Peyer's patch (tissue), 4 donors: ENCODE results near the gene ADGRF1. TPM values are rescaled to one million over a fixed set of nuclear protein-coding genes. Genes with fewer than 3 reads are reported as not detected.

ENCODE experiments used
- DNase-seq, 3 donors: peaks; one replicate each; pipeline ENCODE4 v3.0.0-alpha.2; 2017 to 2019
- H3K27ac ChIP-seq, 4 donors: fragments of 200-600 bp; sonication (generic); one replicate each; pipeline ENCODE4 v1.5.1; 2016 to 2019
- H3K27me3 ChIP-seq, 2 donors: fragments of 200-600 bp; sonication (generic); one replicate each; pipeline ENCODE4 v1.5.1; 2019
- H3K36me3 ChIP-seq, 3 donors: fragments of 200-600 bp; sonication (generic); one replicate each; pipeline ENCODE4 v1.5.1; 2016 to 2019
- H3K4me1 ChIP-seq, 4 donors: fragments of 200-600 bp; sonication (generic); one replicate each; pipeline ENCODE4 v1.5.1; 2016 to 2019
- H3K4me3 ChIP-seq, 4 donors: fragments of 200-600 bp; sonication (generic); 1 replicate in 3 of 4; 2 replicates in 1 of 4; pipeline ENCODE4 v1.5.1; 2016 to 2019; ENCODE audit warnings: mild to moderate bottlenecking in 1 of 4
- H3K9me3 ChIP-seq, 4 donors: fragments of 200-600 bp; sonication (generic); one replicate each; pipeline ENCODE4 v1.5.1; 2016 to 2019; ENCODE audit warnings: mild to moderate bottlenecking in 1 of 4
- POLR2A ChIP-seq, 2 donors: fragments of 450-650 bp; IDR thresholded peaks; one replicate each; pipeline ENCODE4 v1.5.1; 2017; ENCODE audit warnings: antibody characterized with exemption in 2 of 2, mild to moderate bottlenecking in 2 of 2, moderate library complexity in 2 of 2
- total RNA-seq, 4 donors: library from RNA; depleted of rRNA; stranded (reverse); fragments of >200 nt; gene quantifications; one replicate each; pipeline ENCODE4 v1.1.0, GENCODE V29; 2016
- TF ChIP-seq, protein P1 (sequence below), 6 experiments: fragments of 450-650 bp in 4 of 6; fragments of 200-600 bp in 2 of 6; sonication (generic) in 1 of 6; IDR thresholded peaks; one replicate each; pipeline ENCODE4 v1.5.1; 2017 to 2019; ENCODE audit warnings: antibody characterized with exemption in 6 of 6, mild to moderate bottlenecking in 3 of 6, moderate library complexity in 1 of 6

Gene ADGRF1
- total RNA-seq, 4 donors from 2014 or later = 7.4 to 22.6 (median 13.5) TPM; not detected in 1

DNA sequence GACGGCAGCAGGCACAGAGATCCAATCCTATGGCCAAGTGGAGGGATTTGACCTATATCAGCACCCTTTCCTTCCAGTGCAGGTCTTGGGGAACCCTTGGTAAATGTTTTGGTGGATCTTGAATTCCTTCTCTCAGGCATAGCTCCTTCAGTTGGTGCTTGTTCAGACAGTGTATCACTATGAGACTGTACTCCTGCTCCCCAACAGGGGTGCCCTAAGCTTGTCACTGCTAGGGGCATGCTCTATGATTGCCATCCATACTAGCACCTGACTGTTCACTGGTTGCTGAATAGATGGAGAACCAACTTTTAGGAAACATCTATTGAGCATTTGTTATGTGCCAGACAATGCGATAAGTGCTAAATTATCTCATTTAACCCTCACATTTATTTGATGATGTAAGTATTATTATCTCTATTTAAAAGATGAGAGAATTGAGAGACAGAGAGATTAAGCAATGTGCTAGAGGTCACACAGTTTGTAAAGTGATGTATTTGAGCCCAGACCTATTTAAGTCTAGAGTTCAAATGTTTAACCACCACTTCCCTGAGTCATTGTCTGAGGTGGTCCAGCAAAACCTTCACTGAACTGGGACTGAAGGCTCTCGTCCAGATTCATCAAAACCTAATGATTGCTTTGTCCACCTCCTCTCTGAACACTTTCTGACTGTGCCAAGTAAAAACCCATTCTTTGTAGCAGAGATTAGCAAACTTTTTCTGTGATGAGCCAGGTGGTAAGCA, 34.3 kb downstream of the ADGRF1 start:
- Histone ChIP-seq H3K4me3 (no peak overlapping the region), H3K27ac (no peak overlapping the region), H3K27me3 (no peaks in the 10 kb centered on the region), H3K9me3 (no peaks in the 10 kb centered on the region), H3K36me3 (no peaks in the 10 kb centered on the region), H3K4me1 (no peaks in the 10 kb centered on the region)
- no peak for TF ChIP-seq POLR2A (IDR thresholded peaks at IDR 0.05)
- TF ChIP-seq, protein P1, sequence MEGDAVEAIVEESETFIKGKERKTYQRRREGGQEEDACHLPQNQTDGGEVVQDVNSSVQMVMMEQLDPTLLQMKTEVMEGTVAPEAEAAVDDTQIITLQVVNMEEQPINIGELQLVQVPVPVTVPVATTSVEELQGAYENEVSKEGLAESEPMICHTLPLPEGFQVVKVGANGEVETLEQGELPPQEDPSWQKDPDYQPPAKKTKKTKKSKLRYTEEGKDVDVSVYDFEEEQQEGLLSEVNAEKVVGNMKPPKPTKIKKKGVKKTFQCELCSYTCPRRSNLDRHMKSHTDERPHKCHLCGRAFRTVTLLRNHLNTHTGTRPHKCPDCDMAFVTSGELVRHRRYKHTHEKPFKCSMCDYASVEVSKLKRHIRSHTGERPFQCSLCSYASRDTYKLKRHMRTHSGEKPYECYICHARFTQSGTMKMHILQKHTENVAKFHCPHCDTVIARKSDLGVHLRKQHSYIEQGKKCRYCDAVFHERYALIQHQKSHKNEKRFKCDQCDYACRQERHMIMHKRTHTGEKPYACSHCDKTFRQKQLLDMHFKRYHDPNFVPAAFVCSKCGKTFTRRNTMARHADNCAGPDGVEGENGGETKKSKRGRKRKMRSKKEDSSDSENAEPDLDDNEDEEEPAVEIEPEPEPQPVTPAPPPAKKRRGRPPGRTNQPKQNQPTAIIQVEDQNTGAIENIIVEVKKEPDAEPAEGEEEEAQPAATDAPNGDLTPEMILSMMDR (IDR thresholded peaks at IDR 0.05) = no peak
- no peak for DNase-seq

DNA sequence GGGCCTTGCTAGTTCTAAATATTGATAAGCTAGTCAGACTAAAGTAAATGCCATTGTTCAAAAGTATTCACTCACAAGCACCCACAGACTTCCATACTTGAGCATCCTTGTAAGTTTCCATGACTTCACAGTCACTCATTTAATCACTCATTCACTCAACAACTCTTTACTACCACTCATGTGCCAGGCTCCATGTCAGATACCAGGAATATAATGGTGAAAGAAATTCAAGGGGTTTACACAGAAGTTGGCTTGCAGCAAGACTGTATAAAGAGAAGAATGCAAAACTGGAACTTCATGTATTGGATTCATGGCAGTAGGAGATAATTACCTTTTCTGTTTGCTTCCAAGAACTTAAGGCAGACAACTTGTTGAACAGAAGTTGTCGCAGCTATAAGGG, 36.6 kb downstream of the ADGRF1 start:
- Histone ChIP-seq H3K36me3 (no peaks in the 10 kb centered on the region), H3K4me1 (no peaks in the 10 kb centered on the region), H3K27me3 (no peaks in the 10 kb centered on the region), H3K27ac (no peak overlapping the region), H3K4me3 (no peak overlapping the region), H3K9me3 (no peaks in the 10 kb centered on the region)
- DNase-seq = no peak
- TF ChIP-seq POLR2A (IDR thresholded peaks at IDR 0.05) = no peak
- TF ChIP-seq, protein P1 (IDR thresholded peaks at IDR 0.05) = no peak

DNA sequence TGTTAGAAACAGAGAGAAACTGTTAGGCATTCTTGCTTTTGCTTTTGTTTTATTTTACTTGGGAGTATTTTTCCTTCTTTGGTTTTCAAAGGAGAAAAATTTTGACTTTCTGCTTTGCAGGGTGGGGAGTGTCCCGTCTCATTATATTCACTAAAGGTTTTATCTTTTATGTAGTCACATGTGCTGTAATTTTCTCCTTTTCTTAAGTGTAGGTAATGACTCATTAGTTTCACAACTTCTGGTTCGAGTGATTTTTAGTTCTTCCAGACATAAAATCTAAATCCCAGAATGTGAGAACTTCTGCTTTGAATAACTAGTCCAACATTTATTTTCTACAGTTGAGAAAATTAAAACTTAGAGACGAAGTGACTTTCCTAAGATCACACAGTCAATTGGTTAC, 37.7 kb downstream of the ADGRF1 start:
- no peak overlapping the region for H3K27ac ChIP-seq
- TF ChIP-seq POLR2A (IDR thresholded peaks at IDR 0.05) = no peak
- TF ChIP-seq, protein P1 (IDR thresholded peaks at IDR 0.05) = no peak
- H3K36me3 ChIP-seq = no peaks in the 10 kb centered on the region
- no peaks in the 10 kb centered on the region for H3K9me3 ChIP-seq
- DNase-seq = no peak
- H3K4me1 ChIP-seq = no peaks in the 10 kb centered on the region
- H3K4me3 ChIP-seq = no peak overlapping the region
- no peaks in the 10 kb centered on the region for H3K27me3 ChIP-seq

DNA sequence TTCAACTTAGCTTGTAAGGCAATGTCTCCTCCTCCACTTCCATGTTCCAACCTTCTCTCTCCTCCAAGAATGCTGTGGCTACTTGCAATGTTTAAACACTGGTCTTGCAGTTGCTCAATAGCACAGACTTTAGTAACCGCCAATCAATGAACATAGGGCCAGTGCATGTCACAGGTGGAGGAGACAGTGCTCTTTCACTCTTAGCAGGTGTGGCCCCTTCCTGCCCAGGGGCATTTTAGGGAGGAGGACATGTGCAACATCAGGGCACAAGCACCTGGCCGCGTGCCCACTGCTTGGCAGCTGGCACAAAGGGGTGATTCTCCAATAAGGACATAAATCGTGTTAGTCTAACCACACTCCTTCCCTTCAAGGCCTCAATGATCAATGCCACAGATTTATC, 41.3 kb downstream of the ADGRF1 start:
- H3K27me3 ChIP-seq = no peaks in the 10 kb centered on the region
- peaks cover 0 to 13% (median 3%) of the 10 kb centered on the region in 4 donors for H3K4me1 ChIP-seq
- H3K36me3 ChIP-seq = no peaks in the 10 kb centered on the region
- no peak overlapping the region for H3K27ac ChIP-seq
- H3K9me3 ChIP-seq = no peaks in the 10 kb centered on the region
- TF ChIP-seq, protein P1 (IDR thresholded peaks at IDR 0.05) = no peak
- no peak for TF ChIP-seq POLR2A (IDR thresholded peaks at IDR 0.05)
- H3K4me3 ChIP-seq = no peak overlapping the region
- DNase-seq = no peak

DNA sequence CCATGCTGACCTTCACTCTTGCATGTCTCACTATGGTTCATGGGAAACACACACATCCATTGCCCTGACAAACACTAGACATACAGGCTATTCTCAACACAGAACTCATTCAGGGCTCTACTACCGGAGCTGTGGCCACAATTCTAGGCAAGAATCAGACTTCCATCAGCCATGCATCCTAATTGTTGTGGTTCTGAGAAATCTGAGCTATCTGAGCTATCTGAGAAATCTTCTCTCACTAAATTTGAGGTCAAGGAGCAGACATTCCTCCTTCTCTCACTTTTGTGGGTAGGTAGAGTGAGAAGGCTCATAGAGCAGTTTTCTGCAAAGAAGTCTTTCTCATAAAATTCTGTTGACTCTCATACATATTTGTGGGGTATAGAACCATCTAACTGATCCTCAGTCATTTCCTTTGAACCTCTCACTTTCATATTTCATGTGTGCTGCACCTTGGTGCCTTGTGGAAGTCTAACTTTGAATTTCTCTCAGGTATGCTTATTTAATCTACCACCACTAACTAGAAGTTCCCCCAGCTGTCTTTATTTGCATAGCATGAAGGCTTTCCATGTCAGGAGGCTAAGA, 43.6 kb downstream of the ADGRF1 start:
- H3K36me3 ChIP-seq = no peaks in the 10 kb centered on the region
- TF ChIP-seq, protein P1 (IDR thresholded peaks at IDR 0.05) = no peak
- TF ChIP-seq POLR2A (IDR thresholded peaks at IDR 0.05) = no peak
- DNase-seq = no peak

More for the DNA sequence above, 43.6 kb downstream of the ADGRF1 start:
- Histone ChIP-seq H3K27me3 (no peaks in the 10 kb centered on the region), H3K27ac (no peak overlapping the region), H3K4me3 (no peak overlapping the region), H3K9me3 (no peaks in the 10 kb centered on the region), H3K4me1 (peaks cover 0 to 13% (median 3%) of the 10 kb centered on the region in 4 donors)
